Ovary (tissue), 1 donor: ENCODE measurements around the gene KYNU.
"Not testable (repeated sequence)": the region's sequence is repeated elsewhere in the genome, so short reads cannot be mapped to it uniquely, and the experiment has no call there.

Experiments
- EP300 ChIP-seq: sonication (generic); formaldehyde crosslinking; IDR thresholded peaks from one replicate; pipeline ENCODE4 v1.6.1; 2017; ENCODE audit warnings: antibody characterized with exemption
- POLR2A ChIP-seq: fragments of 450-650 bp; IDR thresholded peaks from one replicate; pipeline ENCODE4 v1.6.1; 2017; ENCODE audit warnings: antibody characterized with exemption, mild to moderate bottlenecking, moderate library complexity

DNA sequence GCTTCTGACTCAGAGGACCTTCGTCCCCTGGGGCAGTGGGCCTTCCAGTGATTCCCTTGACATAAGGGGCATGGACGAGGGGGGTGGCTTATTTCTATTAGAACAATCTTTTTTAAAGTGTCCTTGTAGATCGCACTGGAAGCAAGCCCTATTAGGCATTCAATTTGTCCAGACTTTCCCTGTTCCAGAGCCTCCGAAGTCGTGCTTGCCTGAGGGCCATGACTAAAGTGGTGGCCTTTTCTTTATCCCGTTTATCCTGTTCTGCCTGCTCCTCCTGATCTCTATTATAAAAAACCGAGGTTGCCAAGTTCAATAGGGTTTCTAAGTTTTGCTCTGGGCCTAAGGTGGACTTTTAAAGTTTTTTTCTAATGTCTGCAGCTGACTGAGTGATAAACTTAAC, 26.3 kb downstream of the KYNU start:
- TF ChIP-seq EP300, POLR2A: not testable (repeated sequence)
